ENCODE results near the gene SAMD11. TPM values are rescaled to one million over a fixed set of nuclear protein-coding genes. Genes with fewer than 3 reads are reported as not detected.

The SAMD11 gene
- total and polyA plus RNA-seq, 2 of the 8 experiments (the other 6 are each of a cell fraction or from before 2014, with no cell fraction given) = 0.18 to 0.30 TPM

- no peak overlapping the region for H3K27ac ChIP-seq (ENCODE audit: low read depth, low read length)
- H4K5ac ChIP-seq (ENCODE audit: insufficient read length, low read depth, low read length) = no peak overlapping the region
- H3K18ac ChIP-seq (ENCODE audit: extremely low read depth, low read length) = no peak overlapping the region
- H3K4ac ChIP-seq (replicated peaks; ENCODE audit: insufficient read length, low read depth, low read length) = no peak overlapping the region
- H3K56ac ChIP-seq (replicated peaks; ENCODE audit: insufficient read length, low read depth, low read length) = no peak overlapping the region
- H3K9me3 ChIP-seq (ENCODE audit: insufficient read depth in 2 of 2, low read depth in 1 of 2, low read length in 1 of 2) = no peaks in the 10 kb centered on the region; a peak in 1 of 4 replicates
- POLR2A ChIA-PET (ENCODE audit: partially characterized antibody) = interaction anchor here (0.6 to 1.3 kb wide), 3 partner anchors 11 to 18 kb away, joined by 3 to 4 read pairs (median 4); no protein-coding TSS in a partner anchor
- no peak overlapping the region for H3K9ac ChIP-seq (replicated peaks in 1 of 4; ENCODE audit: extremely low read depth in 1 of 4, low read depth in 3 of 4, low read length in 3 of 4)
- H4K20me1 ChIP-seq (replicated peaks in 1 of 2; ENCODE audit: control insufficient read depth in 1 of 2, insufficient read depth in 2 of 2, low read length in 2 of 2) = peaks cover 5 to 16% of the 10 kb centered on the region in 2 experiments
- no peaks in the 10 kb centered on the region for H3K79me2 ChIP-seq (ENCODE audit: control insufficient read depth in 1 of 2, insufficient read depth in 2 of 2, low read length in 2 of 2)
- FAIRE-seq (no peak), DNase-seq (ENCODE audit: low read depth in 1 of 2, low spot score in 2 of 2) (no peak)
- no peak overlapping the region for H2BK120ac ChIP-seq (replicated peaks; ENCODE audit: low read depth, low read length)
- H3K23ac ChIP-seq (ENCODE audit: insufficient read length) = no peak overlapping the region
- no peak overlapping the region for H3K4me2 ChIP-seq (ENCODE audit: insufficient read depth in 1 of 2, low read depth in 2 of 2, low read length in 2 of 2)
- H2BK15ac ChIP-seq (ENCODE audit: low read length) = no peak overlapping the region
- peaks cover 13 to 91% (median 66%) of the 10 kb centered on the region in 4 experiments for H3K27me3 ChIP-seq (replicated peaks in 1 of 4; ENCODE audit: control insufficient read depth in 3 of 4, extremely low read depth in 1 of 4, insufficient read depth in 3 of 4, low read length in 3 of 4)
- H3K23me2 ChIP-seq (ENCODE audit: low read depth, low read length) = no peaks in the 10 kb centered on the region
- H3K79me1 ChIP-seq (ENCODE audit: low read depth, low read length) = no peaks in the 10 kb centered on the region
- H3K4me3 ChIP-seq (ENCODE audit: extremely low read depth in 1 of 4, insufficient read depth in 2 of 4, low read depth in 3 of 4, low read length in 4 of 4) = no peak overlapping the region
- H2BK20ac ChIP-seq (ENCODE audit: low read length) = no peak overlapping the region
- CTCF ChIA-PET (ENCODE audit: partially characterized antibody) = interaction anchor here (0.6 to 2.5 kb wide), 3 partner anchors 10 to 46 kb away, joined by 3 to 14 read pairs (median 4); no protein-coding TSS in a partner anchor
- no peak overlapping the region for H2BK12ac ChIP-seq (ENCODE audit: low read depth, low read length)
- H4K8ac ChIP-seq (ENCODE audit: extremely low read depth, insufficient read depth, low read length) = peak overlapping the region; percentile 21; the same call in 1 of the 2 replicates
- 87% methylated on average over 28 of the region's 28 CpGs; no CpG with 5 or more reads in 1 of the 2 experiments for WGBS, 2 experiments (ENCODE audit: extremely low coverage in 1 of 2, insufficient coverage in 1 of 2, insufficient read length in 1 of 2, insufficient replicate concordance in 2 of 2, low coverage in 1 of 2, low lambda C conversion rate in 2 of 2, missing lambda C conversion rate in 1 of 2)
- peaks cover 0 to 4% (median 3%) of the 10 kb centered on the region in 4 experiments; a peak in 6 of 7 replicates for H3K4me1 ChIP-seq (replicated peaks in 1 of 4; ENCODE audit: control insufficient read depth in 3 of 4, insufficient read depth in 4 of 4, low read length in 3 of 4)
- no peak overlapping the region for H2BK5ac ChIP-seq (ENCODE audit: low read depth, low read length)
- no peak overlapping the region for H2AK5ac ChIP-seq (ENCODE audit: low read depth, low read length)
- no peak overlapping the region for H3K14ac ChIP-seq (ENCODE audit: insufficient read length)
- H2AFZ ChIP-seq (ENCODE audit: low read length) = no peak overlapping the region
- no peaks in the 10 kb centered on the region for H3K36me3 ChIP-seq (ENCODE audit: control insufficient read depth in 2 of 4, insufficient read depth in 4 of 4, low read length in 3 of 4)
- H4K91ac ChIP-seq (replicated peaks; ENCODE audit: insufficient read length, low read length) = no peak overlapping the region
- no peak for TF ChIP-seq ASH2L (IDR thresholded peaks at IDR 0.05; ENCODE audit: low read length)
- no peak for TF ChIP-seq TEAD4 (IDR thresholded peaks at IDR 0.05; ENCODE audit: low read depth, low read length)
- no peak for TF ChIP-seq RAD21 (IDR thresholded peaks at IDR 0.05 in 1 of 2, conservative IDR thresholded peaks at IDR 0.05 in 1 of 2; ENCODE audit: low read depth in 2 of 2, low read length in 2 of 2)
- no peak for TF ChIP-seq GTF2F1 (IDR thresholded peaks at IDR 0.05; ENCODE audit: borderline replicate concordance, low read depth, low read length)
- no peak for TF ChIP-seq CHD2 (IDR thresholded peaks at IDR 0.05; ENCODE audit: low read length)
- no peak for TF ChIP-seq SIN3A (conservative IDR thresholded peaks at IDR 0.05 in 1 of 2, IDR thresholded peaks at IDR 0.05 in 1 of 2; ENCODE audit: low read depth in 1 of 2, low read length in 2 of 2)
- no peak for TF ChIP-seq POLR2A (IDR thresholded peaks at IDR 0.05; ENCODE audit: control extremely low read depth in 1 of 2, low read depth in 2 of 2, low read length in 2 of 2)
- TF ChIP-seq JUN (IDR thresholded peaks at IDR 0.05; ENCODE audit: low read depth, low read length) = no peak
- TF ChIP-seq GABPA (IDR thresholded peaks at IDR 0.05; ENCODE audit: borderline replicate concordance, insufficient read depth, low read length) = no peak
- TF ChIP-seq BACH1 (IDR thresholded peaks at IDR 0.05; ENCODE audit: low read length) = no peak
- no peak for TF ChIP-seq EP300 (IDR thresholded peaks at IDR 0.05; ENCODE audit: borderline replicate concordance in 1 of 2, low read depth in 2 of 2, low read length in 2 of 2)
These were observed 8.2 kb upstream of the SAMD11 start for GRCh38 chr1:915295-916172.
